GM19025 (cell line): Measurements from ENCODE around the gene SPDYE16.
"Not testable (repeated sequence)": the region's sequence is repeated elsewhere in the genome, so short reads cannot be mapped to it uniquely, and the experiment has no call there.

Experiments
- ATAC-seq: cut with Tn5 transposase; IDR thresholded peaks from one replicate; pipeline ENCODE4 v1.9.1; 2021; ENCODE audit warnings: mild to moderate bottlenecking, low read depth, moderate library complexity; ENCODE audit not compliant: unreplicated experiment

Gene SPDYE16

DNA sequence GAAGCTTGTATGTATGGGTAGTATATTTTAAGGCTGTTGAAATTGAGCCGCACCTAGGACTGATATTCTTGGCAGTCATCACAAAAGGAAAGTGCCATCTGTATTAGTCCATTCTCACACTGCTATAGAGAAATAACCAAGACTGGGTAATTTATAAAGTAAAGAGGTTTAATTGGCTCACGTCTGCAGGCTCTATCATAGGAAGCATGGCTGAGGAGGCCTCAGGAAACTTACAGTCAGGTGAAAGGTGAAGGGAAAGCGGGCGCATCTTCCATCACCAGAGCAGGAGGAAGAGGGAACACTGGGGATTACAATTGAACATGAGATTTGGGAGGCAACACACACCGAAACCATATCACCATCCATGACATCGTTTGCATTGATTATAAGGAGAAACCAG is 8.9 kb upstream of the SPDYE16 start:
- not testable (repeated sequence) for ATAC-seq

DNA sequence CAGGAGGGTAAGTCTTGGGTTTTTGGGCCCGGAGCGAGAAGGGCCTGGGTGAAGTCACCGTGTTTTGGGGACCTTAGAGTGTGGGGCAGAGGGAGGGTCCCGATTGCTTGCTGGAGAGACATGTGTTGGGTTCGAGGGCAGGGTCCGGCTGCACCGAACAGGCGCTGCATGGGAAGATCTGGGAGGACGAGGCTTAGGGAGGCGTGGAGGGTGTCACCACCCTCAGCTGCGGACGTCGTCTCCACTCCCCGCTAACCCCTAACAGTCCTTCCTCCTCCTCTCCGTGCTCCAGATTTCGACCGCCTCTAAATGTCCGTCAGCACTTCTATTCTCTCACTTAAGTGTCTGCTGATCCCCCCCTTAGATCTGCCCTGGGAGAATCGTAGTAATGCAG is 6.8 kb upstream of the SPDYE16 start:
- not testable (repeated sequence) for ATAC-seq

DNA sequence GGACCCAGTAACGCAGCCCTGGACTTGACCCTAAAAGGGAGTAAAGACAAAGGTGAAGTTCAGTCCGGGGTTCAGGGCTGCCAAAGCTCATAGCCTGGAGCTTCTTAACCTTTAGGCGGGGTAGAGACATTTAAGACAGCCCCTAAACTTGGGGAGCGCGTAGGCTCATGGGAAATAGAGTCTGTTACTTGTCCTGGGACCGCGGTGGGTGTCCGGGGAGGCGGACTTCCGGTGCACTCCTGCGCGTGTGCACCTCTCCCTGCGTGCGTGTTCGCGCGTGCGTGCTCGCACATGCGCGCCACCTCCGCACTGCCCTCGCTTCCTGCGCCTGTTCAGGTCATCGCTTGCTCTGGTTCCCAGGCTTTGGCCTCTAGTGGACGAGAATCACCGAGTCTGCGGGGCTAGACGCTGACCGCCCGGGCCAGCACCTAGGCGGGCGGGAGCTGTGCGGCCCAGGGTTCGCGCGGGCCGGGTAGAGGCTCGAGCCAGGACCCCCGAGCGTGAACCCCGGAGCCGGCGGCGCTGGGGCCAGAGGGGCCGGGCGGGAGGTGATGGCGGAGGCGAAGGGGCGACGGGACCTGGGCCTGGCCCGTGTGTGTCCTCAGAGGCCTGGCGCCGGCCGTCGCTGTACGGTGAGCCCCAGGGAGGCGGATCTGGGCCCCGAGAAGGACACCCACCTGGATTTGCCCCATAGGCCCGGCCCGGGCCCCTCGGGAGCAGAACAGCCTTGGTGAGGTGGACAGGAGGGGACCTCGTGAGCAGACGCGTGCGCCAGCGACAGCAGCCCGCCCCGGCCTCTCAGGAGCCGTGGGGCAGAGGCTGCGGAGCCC is 6.1 kb upstream of the SPDYE16 start:
- peak; percentile 100 for ATAC-seq

DNA sequence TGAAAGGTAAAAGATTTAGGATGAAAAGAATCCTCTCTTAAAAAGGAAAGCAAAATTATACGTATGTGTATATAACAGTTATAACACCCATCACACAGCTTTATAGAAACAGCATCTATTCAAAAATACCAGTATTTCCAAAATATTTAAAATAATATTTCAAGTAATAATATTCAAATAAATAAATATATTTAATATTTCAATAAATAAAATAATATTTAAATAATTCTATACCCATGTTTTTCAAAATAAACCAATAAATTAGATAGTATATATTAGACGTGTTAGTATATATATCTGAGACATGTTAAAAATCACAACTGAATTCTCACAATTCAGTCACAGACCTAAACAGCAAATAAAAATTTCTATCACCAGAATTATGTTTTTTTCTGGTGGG is 11.5 kb downstream of the SPDYE16 start:
- not testable (repeated sequence) for ATAC-seq

DNA sequence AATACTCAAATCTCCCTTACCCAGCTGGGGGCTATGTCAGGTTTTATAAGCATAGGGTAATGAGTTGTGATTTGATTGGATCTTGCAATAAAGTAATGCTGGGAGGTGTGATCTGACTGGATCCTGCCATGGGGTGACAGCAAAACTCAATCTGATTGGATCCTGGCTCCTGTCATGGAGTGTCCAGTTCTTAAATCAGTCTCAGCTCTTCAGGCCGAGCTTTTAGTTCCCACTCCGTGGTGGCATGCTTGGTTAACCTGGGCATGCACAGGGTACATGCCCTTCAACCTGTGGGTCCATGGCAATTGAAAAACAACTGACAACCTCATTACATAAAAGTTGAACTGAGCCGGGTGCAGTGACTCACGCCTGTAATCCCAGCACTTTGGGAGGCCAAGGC is 16.9 kb downstream of the SPDYE16 start:
- not testable (repeated sequence) for ATAC-seq

DNA sequence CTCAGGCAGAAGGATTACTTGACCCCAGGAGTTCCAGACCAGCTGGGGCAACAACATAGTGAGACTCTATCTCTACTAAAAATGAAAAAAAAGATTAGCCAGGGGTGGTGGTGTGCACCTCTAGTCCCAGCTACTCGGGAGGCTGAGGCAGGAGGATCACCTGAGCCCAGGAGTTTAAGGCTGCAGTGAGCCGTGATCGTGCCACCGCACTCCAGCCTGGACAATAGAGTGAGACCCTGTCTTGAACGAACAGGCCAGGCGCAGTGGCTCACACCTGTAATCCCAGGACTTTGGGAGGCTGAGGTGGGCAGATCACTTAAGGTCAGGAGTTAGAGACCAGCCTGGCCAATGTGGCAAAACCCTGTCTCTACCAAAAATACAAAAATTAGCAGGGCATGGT is 26.2 kb downstream of the SPDYE16 start:
- ATAC-seq = not testable (repeated sequence)

DNA sequence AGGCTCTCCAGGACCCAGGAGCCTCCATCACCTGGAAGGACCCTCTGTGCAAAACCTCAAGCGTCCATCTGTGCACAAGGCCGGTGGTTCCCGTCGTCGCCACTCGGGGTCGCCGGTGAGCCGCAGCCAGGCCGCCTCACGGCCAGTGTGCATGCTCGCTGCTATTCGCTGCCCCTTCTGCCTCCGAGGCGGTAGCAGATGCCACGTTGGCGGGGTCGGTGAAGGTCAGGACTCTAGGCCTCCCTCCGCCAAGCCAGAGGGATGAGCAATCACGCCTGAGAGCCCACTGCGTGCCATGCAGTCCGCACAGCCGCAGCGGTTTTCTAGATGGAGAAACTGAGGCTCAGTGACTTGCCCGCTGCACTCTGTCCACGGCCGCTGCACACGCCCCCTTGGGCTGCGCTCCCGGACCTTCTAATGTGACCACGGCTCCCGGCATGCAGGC is 27.1 kb downstream of the SPDYE16 start:
- ATAC-seq = no peak

DNA sequence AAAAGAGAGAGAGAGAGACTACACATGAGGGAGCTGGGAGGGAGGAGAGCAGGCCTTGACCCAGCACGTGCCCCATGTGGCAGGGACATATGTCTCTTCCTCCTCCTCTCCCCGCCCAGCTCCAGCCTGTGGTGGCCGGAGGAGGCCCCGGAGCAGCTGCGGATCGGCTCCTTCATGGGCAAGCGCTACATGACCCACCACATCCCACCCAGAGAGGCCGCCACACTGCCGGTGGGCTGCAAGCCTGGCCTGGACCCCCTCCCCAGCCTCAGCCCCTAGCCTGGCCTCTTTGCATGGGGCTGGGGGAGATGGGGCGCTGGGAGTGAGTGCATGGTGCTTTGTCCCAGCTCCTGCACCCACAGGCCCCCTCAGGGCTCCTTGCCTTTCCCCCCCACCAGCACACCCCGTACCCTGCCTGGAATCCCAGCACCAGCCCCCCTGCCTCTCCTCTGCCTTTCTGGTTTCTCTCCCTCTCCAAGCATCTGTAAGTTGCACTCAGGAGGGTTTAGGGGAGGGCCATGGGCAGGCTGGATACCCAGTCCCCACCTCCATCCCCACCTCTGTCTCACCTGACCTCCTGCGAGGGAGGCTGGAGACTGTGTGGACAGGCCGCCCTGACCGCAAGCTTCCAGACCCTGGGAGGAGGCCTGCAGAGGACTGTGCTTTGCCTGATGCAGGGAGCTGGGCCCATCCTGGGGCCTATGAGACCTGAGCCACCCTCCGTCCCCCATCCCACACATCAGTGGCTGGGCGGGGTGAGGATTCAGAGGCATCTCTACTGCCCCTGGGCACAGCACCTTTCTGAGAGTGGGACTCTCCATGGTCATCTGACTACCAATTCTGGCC is 27.9 kb downstream of the SPDYE16 start:
- no peak for ATAC-seq

DNA sequence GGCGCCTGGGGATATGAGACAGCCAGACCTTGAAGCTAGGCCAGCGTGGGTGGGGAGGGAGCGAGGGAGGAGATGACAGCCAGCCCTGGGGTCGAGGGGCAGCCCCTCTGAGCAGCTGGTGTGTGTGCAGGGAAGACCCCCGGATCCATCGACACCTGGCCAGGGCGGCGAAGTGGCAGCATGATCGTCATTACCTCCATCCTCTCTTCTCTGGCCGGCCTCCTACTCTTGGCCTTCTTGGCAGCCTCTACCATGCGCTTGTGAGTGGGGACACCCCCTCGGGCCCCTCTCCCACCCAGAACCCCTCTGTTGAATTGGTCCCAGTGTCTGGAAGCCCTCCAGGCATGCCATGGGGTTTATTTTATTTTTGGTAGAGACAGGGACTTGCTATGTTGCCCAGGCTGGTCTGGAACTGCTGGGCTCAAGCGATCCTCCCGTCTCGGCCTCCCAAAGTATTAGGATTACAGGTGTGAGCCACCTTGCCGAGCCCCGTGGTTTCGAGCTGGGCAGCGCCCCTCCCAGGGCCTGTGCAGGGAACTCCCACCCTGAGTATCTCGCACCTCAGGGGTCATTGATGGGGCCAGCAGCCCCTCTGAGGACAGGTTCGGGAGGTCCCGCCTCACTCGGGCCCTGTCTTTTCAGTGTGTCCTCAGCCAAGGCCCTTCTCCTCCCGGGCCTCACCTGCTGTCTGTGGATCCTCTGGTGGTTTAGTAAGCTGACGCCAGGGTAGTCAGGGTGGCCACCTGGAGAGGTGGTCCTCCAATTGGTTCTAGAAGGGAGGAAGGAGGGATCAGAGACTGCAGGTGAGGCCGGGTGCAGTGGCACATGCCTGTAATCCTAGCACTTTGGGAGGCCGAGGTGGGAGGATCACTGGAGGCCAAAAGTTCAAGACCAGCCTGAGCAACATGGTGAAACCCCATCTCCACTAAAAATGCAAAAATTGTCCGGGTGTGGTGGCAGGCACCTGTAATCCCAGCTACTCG is 29.0 kb downstream of the SPDYE16 start:
- no peak for ATAC-seq

DNA sequence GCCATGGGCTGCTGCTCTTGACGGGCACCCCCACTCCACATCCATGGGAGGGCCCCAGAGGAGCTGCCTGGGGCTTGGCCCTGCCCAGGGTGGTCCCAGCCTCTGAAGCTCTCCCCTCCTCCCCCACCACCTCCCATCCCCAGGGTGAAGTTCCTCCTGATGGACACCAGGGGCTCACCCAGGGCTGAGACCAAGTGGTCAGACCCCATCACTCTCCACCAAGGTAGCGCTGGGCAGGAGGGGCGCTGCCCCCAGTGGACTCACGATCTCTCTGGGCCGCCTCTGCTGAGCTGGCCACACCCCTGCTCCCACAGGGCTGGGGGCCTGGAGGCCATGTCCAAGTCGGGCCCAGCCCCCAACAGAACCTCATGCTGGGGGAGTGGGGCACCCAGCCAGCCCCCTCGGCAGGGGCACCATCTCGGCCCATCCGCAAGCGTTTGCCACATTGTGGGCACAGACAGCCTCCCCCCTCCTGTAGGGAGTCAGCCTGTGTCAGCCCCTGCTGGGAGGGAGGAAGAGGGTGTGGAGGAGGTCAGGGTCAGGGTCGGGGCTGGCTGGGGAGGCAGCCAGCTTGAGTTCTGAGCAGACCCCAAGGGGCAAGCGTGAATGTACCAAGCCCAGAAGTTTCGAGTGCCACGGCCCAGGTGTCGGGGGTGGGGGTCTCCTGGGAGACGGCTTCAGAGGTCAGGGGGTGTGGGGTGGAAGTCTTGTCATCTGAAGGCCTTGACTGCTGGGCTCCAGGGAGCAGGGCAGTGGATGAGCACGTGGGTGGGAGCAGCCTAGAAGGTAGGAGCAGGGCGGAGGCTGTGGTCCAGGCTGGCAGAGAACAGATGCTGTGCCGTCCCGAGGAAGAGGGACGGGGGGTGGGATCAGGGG is 29.9 kb downstream of the SPDYE16 start:
- no peak for ATAC-seq

DNA sequence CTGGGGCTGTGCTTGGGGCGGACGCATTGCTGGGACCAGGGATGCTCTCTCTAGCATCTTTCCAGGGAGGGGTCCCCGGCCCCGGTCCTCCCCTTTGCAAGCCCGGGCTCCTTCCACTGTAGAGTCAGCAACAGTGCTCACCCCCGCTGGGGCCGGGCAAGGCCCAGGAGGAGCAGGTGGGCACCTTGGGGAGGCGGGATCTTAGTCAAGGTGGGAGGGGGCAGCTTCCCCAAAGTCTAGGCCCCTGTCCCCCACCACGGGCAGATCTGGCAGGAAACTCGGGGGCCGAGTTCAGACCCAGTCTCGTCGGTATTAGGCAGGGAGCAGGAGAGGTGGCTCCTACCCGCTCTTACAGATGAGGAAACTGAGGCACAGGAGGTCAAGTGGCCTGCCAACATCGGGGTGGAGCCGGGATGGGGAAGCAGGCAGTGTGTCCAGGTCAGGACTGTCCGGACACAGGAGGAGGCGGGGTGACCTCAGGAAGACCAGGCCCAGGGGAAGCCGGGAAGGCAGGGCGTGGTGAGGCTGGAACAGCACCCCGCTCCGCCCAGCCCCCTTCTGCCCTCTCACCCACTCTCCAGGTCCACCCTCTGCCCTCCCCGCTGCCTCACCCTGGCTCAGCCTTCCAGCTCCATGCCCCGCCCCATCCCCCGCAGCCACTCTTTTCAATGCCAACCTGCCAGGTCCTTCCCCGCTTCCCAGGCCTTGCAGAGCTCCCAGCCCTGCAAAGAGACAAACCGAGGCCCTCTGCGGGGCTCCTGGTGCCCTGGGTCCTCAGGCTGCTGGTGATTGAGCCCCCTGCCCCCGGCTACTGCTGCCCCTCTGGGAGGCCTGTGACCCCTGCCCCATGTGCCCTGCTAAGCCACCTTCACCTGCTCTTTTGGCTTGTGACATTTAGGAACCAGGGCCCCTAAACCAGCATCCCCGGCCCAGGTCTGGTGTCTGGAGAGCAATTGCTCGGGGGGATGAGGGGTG is 30.9 kb downstream of the SPDYE16 start:
- not testable (repeated sequence) for ATAC-seq

DNA sequence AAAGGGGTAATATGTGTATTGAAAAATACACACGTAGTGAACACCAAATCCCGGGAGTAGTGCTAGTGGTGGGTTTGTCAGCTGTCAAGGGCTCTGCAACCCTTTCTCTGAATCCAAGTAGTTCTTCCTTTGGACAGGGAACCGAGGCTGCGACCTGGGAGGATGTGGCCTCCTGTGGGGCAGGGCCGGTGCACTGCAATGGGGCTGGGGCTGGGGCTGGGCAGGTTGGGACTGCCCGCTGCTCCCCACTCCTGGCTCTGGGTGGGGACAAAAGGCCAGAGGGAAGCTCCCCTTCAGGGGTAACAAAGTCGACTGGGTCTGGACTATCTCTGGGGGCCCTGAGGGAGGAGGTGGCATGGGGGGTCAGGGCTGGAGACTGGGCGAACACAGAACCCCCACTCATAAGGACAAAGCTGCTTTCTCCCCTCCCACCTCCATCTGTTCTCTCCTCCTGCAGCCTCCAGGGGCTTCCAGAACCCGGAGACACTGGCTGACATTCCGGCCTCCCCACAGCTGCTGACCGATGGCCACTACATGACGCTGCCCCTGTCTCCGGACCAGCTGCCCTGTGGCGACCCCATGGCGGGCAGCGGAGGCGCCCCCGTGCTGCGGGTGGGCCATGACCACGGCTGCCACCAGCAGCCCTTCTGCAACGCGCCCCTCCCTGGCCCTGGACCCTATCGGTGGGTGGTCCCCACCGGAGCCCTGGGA is 31.7 kb downstream of the SPDYE16 start:
- ATAC-seq = not testable (repeated sequence)

DNA sequence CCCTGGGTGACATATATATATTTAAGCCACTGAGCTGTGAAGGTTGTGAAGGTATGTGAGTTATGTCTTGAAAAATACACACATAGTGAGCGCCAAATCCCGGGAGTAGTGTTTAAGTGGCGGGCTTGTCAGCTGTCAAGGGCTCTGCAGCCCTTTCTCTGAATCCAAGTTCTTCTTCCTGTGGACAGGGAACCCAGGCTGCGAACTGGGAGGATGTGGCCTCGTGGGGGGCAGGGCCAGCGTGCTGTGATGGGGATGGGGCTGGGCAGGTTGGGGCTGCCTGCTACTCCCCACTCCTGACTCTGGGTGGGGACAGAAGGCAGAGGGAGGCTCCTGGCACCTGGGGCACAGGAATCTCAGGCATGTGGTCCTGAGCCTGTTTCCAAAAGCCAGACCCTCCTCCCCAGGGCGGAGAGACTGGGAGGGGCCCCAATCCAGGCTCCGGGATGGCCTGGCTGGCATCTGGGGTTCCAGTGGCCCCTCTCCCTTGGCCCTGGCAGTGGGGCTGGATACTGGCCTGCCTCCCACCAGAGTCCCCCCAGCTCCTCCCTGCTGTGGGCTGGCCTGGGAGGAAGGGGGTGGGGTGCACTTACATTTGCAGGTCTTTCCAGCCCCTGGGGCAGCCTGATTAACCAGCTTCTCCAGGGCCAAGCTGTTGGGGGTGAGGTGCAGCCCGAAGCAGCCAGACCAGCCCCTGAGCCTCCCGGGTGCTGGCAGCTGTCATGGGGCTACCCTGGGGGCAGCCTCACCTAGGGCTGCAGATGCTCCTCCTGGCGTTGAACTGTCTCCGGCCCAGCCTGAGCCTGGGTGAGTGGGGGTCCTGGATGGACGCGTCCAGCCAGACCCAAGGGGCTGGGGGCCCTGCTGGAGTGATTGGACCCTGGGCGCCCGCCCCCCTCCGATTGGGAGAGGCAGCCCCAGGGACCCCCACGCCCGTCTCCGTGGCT is 32.9 kb downstream of the SPDYE16 start, which contains the start of gene UPK3B:
UPK3B (plus strand) TSS at position 622 of the 947 bp plus-strand sequence; CDS start at position 723, 101 bp downstream.
- ATAC-seq = no peak

DNA sequence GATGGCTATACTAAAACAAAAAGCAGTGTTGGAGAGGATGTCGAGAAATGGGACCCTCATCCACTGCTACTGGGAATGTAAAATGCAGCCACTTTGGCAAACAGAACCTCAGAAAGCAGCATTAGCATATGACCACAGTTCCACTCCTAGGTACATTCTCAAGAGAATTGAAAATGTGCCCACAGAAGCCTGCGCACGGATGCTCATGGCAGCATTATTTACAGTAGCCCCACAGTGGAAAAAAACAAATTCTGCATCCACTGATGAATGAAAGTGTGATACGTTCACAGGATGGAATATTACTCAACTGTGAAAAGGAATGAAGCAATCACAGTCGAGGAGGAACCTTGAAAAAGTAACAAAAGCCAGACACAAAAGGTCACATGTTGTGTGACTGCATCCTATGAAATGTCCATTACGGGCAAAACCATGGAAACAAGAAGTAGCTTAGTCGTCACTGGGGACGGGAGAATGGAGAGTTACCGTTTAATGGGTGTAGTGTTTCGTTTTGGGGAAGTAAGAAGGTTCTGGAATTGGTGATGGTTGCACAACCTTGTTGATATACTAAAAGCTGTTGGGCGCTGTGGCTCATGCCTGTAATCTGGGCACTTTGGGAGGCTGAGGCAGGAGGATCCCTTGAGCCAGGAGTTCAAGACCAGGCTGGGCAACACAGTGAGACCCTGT is 35.2 kb downstream of the SPDYE16 start:
- ATAC-seq = no peak

DNA sequence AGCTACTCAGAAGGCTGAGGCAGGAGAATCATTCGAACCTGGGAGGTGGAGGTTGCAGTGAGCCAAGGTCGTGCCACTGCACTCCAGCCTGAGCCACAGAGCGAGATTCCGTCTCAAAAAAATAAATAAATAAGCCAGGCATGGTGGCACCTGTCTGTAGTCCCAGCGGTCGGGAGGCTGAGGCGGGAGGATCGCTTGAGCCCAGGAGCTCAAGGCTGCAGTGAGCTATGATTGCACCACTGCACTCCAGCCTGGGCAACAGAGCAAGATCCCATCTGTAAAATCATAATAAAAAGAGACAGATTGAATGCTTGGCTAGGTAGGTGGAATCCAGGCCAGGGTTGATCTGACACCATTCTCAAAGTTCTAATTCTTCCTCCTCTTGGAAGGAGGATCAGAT is 36.5 kb downstream of the SPDYE16 start:
- not testable (repeated sequence) for ATAC-seq

DNA sequence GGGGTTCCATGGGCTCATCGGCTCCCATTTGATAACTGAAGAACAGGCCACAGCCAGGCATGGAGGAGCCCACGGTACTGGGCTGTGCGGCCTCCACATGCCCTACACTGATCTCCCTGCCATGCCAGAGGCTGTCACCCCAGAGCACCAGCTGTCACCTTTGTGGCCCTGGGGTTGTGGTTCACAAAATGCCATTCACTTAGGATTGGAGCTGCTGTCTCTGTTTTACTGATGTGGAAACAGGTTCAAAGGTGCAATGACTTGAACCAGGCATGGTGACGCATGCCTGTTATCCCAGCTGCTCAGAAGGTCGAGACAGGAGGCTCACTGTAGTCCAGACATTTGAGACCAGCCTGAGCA is 37.0 kb downstream of the SPDYE16 start:
- no peak for ATAC-seq
